Measurements from ENCODE around the gene DIPK1C.

- TF ChIP-seq CTCF (conservative IDR thresholded peaks at IDR 0.05) (no peak; the same call in 1 of the 2 replicates), EZH2 (IDR thresholded peaks at IDR 0.05; ENCODE audit: low read depth) (no peak)
Observed at GRCh38 chr18:74496508-74497323, 39.6 kb upstream of the DIPK1C start.
